BE2C (cell line): ENCODE measurements around the gene SBF2.
A peak's percentile ranks its signal among the peaks of the same experiment; 100 is the strongest.

Source experiments
- DNase-seq: peaks from one replicate; pipeline ENCODE4 v3.0.0-alpha.2; 2020
- H3K27me3 ChIP-seq: fragments of 250-450 bp; sonication (Bioruptor Pico); 2 replicates; pipeline ENCODE4 v1.5.1; 2020; ENCODE audit warnings: mild to moderate bottlenecking
- H3K36me3 ChIP-seq: fragments of 250-450 bp; sonication (Bioruptor Pico); 2 replicates; pipeline ENCODE4 v1.5.1; 2020; ENCODE audit warnings: mild to moderate bottlenecking
- H3K4me1 ChIP-seq: fragments of 250-450 bp; sonication (Bioruptor Pico); 2 replicates; pipeline ENCODE4 v1.5.1; 2020
- H3K4me3 ChIP-seq: 2 replicates; pipeline ENCODE4 v1.5.1; 2011; ENCODE audit warnings: low read depth, low read length
- H3K9me3 ChIP-seq: fragments of 250-450 bp; sonication (Bioruptor Pico); 2 replicates; pipeline ENCODE4 v1.5.1; 2020
- CTCF ChIP-seq: IDR thresholded peaks from 2 replicates; pipeline ENCODE4 v1.5.1; 2012; ENCODE audit warnings: mild to moderate bottlenecking, low read depth, low read length

Gene SBF2

GRCh38 chr11:10302744-10303557, 8.9 kb upstream of the SBF2 start:
- no peaks in the 10 kb centered on the region; the same call in 1 of the 2 replicates for H3K27me3 ChIP-seq
- peak; percentile 45 for DNase-seq
- H3K4me1 ChIP-seq: no peaks in the 10 kb centered on the region
- no peaks in the 10 kb centered on the region for H3K9me3 ChIP-seq
- H3K36me3 ChIP-seq: no peaks in the 10 kb centered on the region
- H3K4me3 ChIP-seq: peak overlapping the region; percentile 74
- TF ChIP-seq CTCF: no peak

GRCh38 chr11:10302359-10302743, 8.3 kb upstream of the SBF2 start:
- H3K36me3 ChIP-seq: no peaks in the 10 kb centered on the region
- H3K9me3 ChIP-seq: no peaks in the 10 kb centered on the region
- DNase-seq: no peak
- H3K4me3 ChIP-seq: peak overlapping the region; percentile 74
- H3K4me1 ChIP-seq: no peaks in the 10 kb centered on the region
- H3K27me3 ChIP-seq: no peaks in the 10 kb centered on the region; the same call in 1 of the 2 replicates
- no peak for TF ChIP-seq CTCF

- Histone ChIP-seq H3K4me3 (no peak overlapping the region; the same call in 1 of the 2 replicates), H3K4me1 (no peaks in the 10 kb centered on the region), H3K27me3 (no peaks in the 10 kb centered on the region; the same call in 1 of the 2 replicates), H3K9me3 (no peaks in the 10 kb centered on the region), H3K36me3 (no peaks in the 10 kb centered on the region)
- DNase-seq: no peak
- no peak for TF ChIP-seq CTCF
Measured at GRCh38 chr11:10301656-10302358, 7.8 kb upstream of the SBF2 start.

GRCh38 chr11:10298342-10298741, 4.3 kb upstream of the SBF2 start:
- Histone ChIP-seq H3K4me1 (no peaks in the 10 kb centered on the region), H3K4me3 (no peak overlapping the region), H3K36me3 (no peaks in the 10 kb centered on the region; the same call in 1 of the 2 replicates), H3K9me3 (no peaks in the 10 kb centered on the region), H3K27me3 (no peaks in the 10 kb centered on the region)
- no peak for DNase-seq
- no peak for TF ChIP-seq CTCF

GRCh38 chr11:10295064-10295901, 1.3 kb upstream of the SBF2 start:
- no peak for DNase-seq
- no peak for TF ChIP-seq CTCF
- Histone ChIP-seq H3K4me1 (no peaks in the 10 kb centered on the region), H3K9me3 (no peaks in the 10 kb centered on the region), H3K4me3 (peak overlapping the region; percentile 78), H3K36me3 (no peaks in the 10 kb centered on the region; the same call in 1 of the 2 replicates), H3K27me3 (no peaks in the 10 kb centered on the region)
